ENCODE results near the gene FEN1. TPM values are rescaled to one million over a fixed set of nuclear protein-coding genes. Genes with fewer than 3 reads are reported as not detected.

Gene FEN1
- total RNA-seq, 1 donor from 2014 or later = 23.9 TPM

DNA sequence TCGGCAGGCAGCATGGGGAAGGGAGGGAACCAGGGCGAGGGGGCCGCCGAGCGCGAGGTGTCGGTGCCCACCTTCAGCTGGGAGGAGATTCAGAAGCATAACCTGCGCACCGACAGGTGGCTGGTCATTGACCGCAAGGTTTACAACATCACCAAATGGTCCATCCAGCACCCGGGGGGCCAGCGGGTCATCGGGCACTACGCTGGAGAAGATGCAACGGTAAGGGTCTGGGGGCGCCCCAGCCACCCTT lies 35.6 kb downstream of the FEN1 start:
- TF ChIP-seq CTCF (IDR thresholded peaks at IDR 0.05) = no peak
- ChIA-PET POLR2A (interaction anchor here (0.6 to 3.7 kb wide), 9 partner anchors 10 to 139 kb away, joined by 3 to 61 read pairs (median 3); partner anchors contain the start of genes FADS1, FADS3 and FTH1), CTCF (interaction anchor here (1.2 to 4.3 kb wide), 2 partner anchors 12 to 280 kb away, joined by 3 to 32 read pairs; partner anchors contain the start of gene FADS1)
- Mint-ChIP-seq H3K27me3 (peaks cover 8% of the 10 kb centered on the region), H3K4me3 (peak overlapping the region; percentile 89), H3K27ac (peak overlapping the region; percentile 74), H3K4me1 (peaks cover 29% of the 10 kb centered on the region), H3K36me3 (ENCODE audit: low read depth) (no peaks in the 10 kb centered on the region), H3K9me3 (no peaks in the 10 kb centered on the region)
- no peak for DNase-seq
- ATAC-seq (ENCODE audit: low read depth) = no peak
- intact Hi-C loops (cut with micrococcal nuclease) = loop anchor here (2.0 kb wide), 1 partner anchor 32 kb away; no protein-coding TSS in a partner anchor

DNA sequence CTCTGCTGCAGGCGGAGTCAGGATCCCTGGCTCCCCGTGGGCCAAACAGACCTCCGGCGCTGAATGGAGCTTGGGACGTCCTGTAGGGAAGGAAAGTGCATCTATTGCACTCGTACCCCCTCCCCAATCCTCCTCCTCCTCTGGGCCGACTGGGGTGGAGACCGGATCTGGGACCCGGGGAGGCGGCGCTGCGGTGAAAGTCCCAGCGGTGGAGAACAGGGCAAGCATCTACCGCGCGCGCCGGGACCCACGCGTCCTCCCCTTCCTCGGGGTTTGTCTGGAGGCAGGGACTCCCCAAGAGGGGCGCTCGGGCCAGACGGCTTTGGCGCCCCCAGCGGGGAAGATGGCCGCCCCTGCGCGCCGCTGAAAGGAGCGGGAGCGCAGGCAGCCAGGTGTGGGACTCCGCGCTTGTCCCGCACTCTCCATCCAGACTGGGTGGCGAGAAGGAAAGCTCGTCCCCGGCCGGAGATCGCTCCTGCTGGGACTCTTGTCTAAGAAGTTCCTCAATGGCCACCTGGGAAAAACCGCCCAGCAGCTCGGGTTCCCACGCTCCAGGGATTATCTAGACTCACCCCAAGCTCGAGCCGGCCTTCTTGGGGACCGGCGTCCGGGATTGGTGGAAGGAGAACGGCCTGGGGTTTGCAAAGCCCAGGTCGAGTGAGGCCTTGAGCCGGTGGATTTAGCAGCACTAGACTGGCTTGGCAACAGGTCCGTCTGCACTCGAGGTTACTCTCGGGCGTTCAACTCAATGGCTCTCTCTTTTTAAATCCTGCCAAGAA lies 36.1 kb downstream of the FEN1 start:
- peaks cover 8% of the 10 kb centered on the region for H3K27me3 Mint-ChIP-seq
- TF ChIP-seq CTCF (IDR thresholded peaks at IDR 0.05) = no peak
- intact Hi-C loops (cut with micrococcal nuclease) = loop anchor here (2.0 kb wide), 1 partner anchor 32 kb away; no protein-coding TSS in a partner anchor
- peak; percentile 46 for DNase-seq
- no peaks in the 10 kb centered on the region for H3K9me3 Mint-ChIP-seq
- CTCF ChIA-PET = interaction anchor here (1.0 to 4.3 kb wide), 4 partner anchors 13 to 279 kb away, joined by 3 to 32 read pairs (median 3); partner anchors contain the start of gene FADS1
- no peak overlapping the region for H3K27ac Mint-ChIP-seq
- peak; percentile 19 for ATAC-seq (ENCODE audit: low read depth)
- peak overlapping the region; percentile 89 for H3K4me3 Mint-ChIP-seq
- peaks cover 35% of the 10 kb centered on the region for H3K4me1 Mint-ChIP-seq
- no peaks in the 10 kb centered on the region for H3K36me3 Mint-ChIP-seq (ENCODE audit: low read depth)
- POLR2A ChIA-PET = interaction anchor here (0.6 to 3.7 kb wide), 6 partner anchors 14 to 135 kb away, joined by 3 to 61 read pairs (median 4); partner anchors contain the start of genes FADS1 and FADS3

DNA sequence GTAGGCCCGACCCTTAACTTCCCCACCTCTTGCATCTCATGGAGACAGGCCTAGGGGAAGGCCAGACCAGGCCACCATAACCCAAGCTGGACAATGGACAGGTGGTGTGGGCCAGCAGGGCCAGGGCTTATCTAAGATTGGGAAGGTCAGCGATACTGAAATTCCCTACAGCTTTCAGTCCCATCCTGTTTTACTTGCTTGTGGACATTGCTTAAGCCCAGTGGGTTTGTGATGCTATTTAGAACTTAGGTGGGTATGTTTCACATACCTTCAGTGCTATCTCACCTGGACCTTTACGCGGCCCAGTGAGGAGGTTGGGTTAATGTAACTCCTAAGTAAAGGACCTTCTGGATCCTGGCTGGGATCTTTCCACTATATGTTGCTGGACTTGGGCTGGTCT lies 37.1 kb downstream of the FEN1 start:
- no peak for TF ChIP-seq CTCF (IDR thresholded peaks at IDR 0.05)
- intact Hi-C loops (cut with micrococcal nuclease) = loop anchor here (2.0 kb wide), 1 partner anchor 33 kb away; no protein-coding TSS in a partner anchor
- ChIA-PET CTCF (interaction anchor here (0.6 to 4.3 kb wide), 4 partner anchors 11 to 278 kb away, joined by 3 to 32 read pairs (median 3); partner anchors contain the start of gene FADS1), POLR2A (interaction anchor here (3.7 kb wide), 1 partner anchor 15 kb away, joined by 61 read pairs; the partner anchor contains the start of gene FADS1)
- DNase-seq (no peak), ATAC-seq (ENCODE audit: low read depth) (no peak)
- Mint-ChIP-seq H3K27ac (no peak overlapping the region), H3K4me3 (peak overlapping the region; percentile 55), H3K9me3 (no peaks in the 10 kb centered on the region), H3K4me1 (peaks cover 44% of the 10 kb centered on the region), H3K36me3 (ENCODE audit: low read depth) (no peaks in the 10 kb centered on the region), H3K27me3 (peaks cover 8% of the 10 kb centered on the region)

GRCh38 chr11:61830237-61831105 lies 37.8 kb downstream of the FEN1 start:
- Mint-ChIP-seq H3K4me3 (no peak overlapping the region), H3K36me3 (ENCODE audit: low read depth) (no peaks in the 10 kb centered on the region), H3K9me3 (no peaks in the 10 kb centered on the region), H3K4me1 (peaks cover 49% of the 10 kb centered on the region), H3K27ac (no peak overlapping the region), H3K27me3 (peaks cover 8% of the 10 kb centered on the region)
- DNase-seq (no peak), ATAC-seq (ENCODE audit: low read depth) (no peak)
- no peak for TF ChIP-seq CTCF (IDR thresholded peaks at IDR 0.05)
- CTCF ChIA-PET = interaction anchor here (0.6 to 4.3 kb wide), 4 partner anchors 11 to 117 kb away, joined by 3 to 32 read pairs (median 4); partner anchors contain the start of gene FADS1
- POLR2A ChIA-PET = interaction anchor here (1.0 to 3.7 kb wide), 3 partner anchors 15 to 60 kb away, joined by 3 to 61 read pairs (median 4); partner anchors contain the start of genes FADS1 and FADS3
- intact Hi-C loops (cut with micrococcal nuclease) = no loop called here
